Measurements from ENCODE around the gene C17orf100. TPM values are rescaled to one million over a fixed set of nuclear protein-coding genes. Genes with fewer than 3 reads are reported as not detected.

Gene C17orf100
- total RNA-seq = 0.26 and 0.33 TPM in 2 replicates
- polyA plus RNA-seq = 0.84 and 1.5 TPM in 2 replicates
- polyA plus RNA-seq (2012) = 1.3 and 1.5 TPM in 2 replicates
- 0.51 TPM in 1 of 2 replicates, not detected in the other for polyA minus RNA-seq (ENCODE audit: low replicate concordance)

- Histone ChIP-seq H3K79me2 (ENCODE audit: control insufficient read depth, insufficient read depth, low read length) (peaks cover 26% of the 10 kb centered on the region), H3K4me3 (replicated peaks in 1 of 4; ENCODE audit: control extremely low read depth in 1 of 4, insufficient read depth in 1 of 4, low read depth in 3 of 4, low read length in 4 of 4) (peak within 1 kb of the TSS; percentile 50 to 76 (median 70)), H3K27me3 (ENCODE audit: control insufficient read depth, insufficient read depth, low read length) (peaks cover 11% of the 10 kb centered on the region), H3K9ac (ENCODE audit: insufficient read depth, low read length) (peak within 1 kb of the TSS; percentile 76), H3K4me1 (ENCODE audit: control insufficient read depth, extremely low read depth, insufficient read depth, low read length) (peaks cover 4% of the 10 kb centered on the region), H3K9me3 (ENCODE audit: control insufficient read depth, insufficient read depth, low read depth, low read length) (no peaks in the 10 kb centered on the region), H3K27ac (ENCODE audit: insufficient read depth, low read length) (peak within 1 kb of the TSS; percentile 87), H4K20me1 (ENCODE audit: control insufficient read depth, extremely low read depth, insufficient read depth, low read length) (no peaks in the 10 kb centered on the region), H2AFZ (ENCODE audit: low read length) (peak within 1 kb of the TSS; percentile 93), H3K4me2 (ENCODE audit: extremely low read depth, insufficient read depth, low read length) (peak within 1 kb of the TSS; percentile 87), H3K36me3 (ENCODE audit: control insufficient read depth, insufficient read depth, low read length) (no peaks in the 10 kb centered on the region)
- peak; percentile 85 to 87 for DNase-seq (ENCODE audit: low read depth in 2 of 2)
- TF ChIP-seq CTCF (conservative IDR thresholded peaks at IDR 0.05 in 1 of 2, IDR thresholded peaks at IDR 0.05 in 1 of 2; ENCODE audit: low read depth in 1 of 2, low read length in 2 of 2) (no peak), EZH2 (IDR thresholded peaks at IDR 0.05; ENCODE audit: low read length, missing control alignments) (no peak)
These were observed at the start of gene C17orf100, which contains the start of gene MED31 for GRCh38 chr17:6651354-6651918. Gene C17orf100 (plus strand): TSS chr17:6651762. CDS start chr17:6651914, 152 bp downstream. Gene MED31 (minus strand): TSS chr17:6651605. CDS start chr17:6651528, 77 bp downstream.

- no peak overlapping the region for H3K9ac ChIP-seq (ENCODE audit: insufficient read depth, low read length)
- no peaks in the 10 kb centered on the region for H4K20me1 ChIP-seq (ENCODE audit: control insufficient read depth, extremely low read depth, insufficient read depth, low read length)
- H3K79me2 ChIP-seq (ENCODE audit: control insufficient read depth, insufficient read depth, low read length) = no peaks in the 10 kb centered on the region
- H3K4me3 ChIP-seq (replicated peaks in 1 of 4; ENCODE audit: control extremely low read depth in 1 of 4, insufficient read depth in 1 of 4, low read depth in 3 of 4, low read length in 4 of 4) = no peak overlapping the region
- DNase-seq (ENCODE audit: low read depth in 2 of 2) = no peak
- H3K4me2 ChIP-seq (ENCODE audit: extremely low read depth, insufficient read depth, low read length) = no peak overlapping the region
- peaks cover 8% of the 10 kb centered on the region for H3K36me3 ChIP-seq (ENCODE audit: control insufficient read depth, insufficient read depth, low read length)
- TF ChIP-seq EZH2 (IDR thresholded peaks at IDR 0.05; ENCODE audit: low read length, missing control alignments) = no peak
- TF ChIP-seq CTCF (conservative IDR thresholded peaks at IDR 0.05 in 1 of 2, IDR thresholded peaks at IDR 0.05 in 1 of 2; ENCODE audit: low read depth in 1 of 2, low read length in 2 of 2) = no peak
- H3K27ac ChIP-seq (ENCODE audit: insufficient read depth, low read length) = no peak overlapping the region
- H3K4me1 ChIP-seq (ENCODE audit: control insufficient read depth, extremely low read depth, insufficient read depth, low read length) = no peaks in the 10 kb centered on the region
- no peaks in the 10 kb centered on the region for H3K27me3 ChIP-seq (ENCODE audit: control insufficient read depth, insufficient read depth, low read length)
- H2AFZ ChIP-seq (ENCODE audit: low read length) = no peak overlapping the region
- H3K9me3 ChIP-seq (ENCODE audit: control insufficient read depth, insufficient read depth, low read depth, low read length) = no peaks in the 10 kb centered on the region
These were observed 49.4 kb upstream of the C17orf100 start for GRCh38 chr17:6602141-6602540.

- DNase-seq (ENCODE audit: low read depth in 2 of 2) = peak in 1 of 2 donors; percentile 57
- no peak overlapping the region for H3K4me2 ChIP-seq (ENCODE audit: extremely low read depth, insufficient read depth, low read length)
These were observed 47.7 kb upstream of the C17orf100 start for GRCh38 chr17:6603744-6604325.

More at GRCh38 chr17:6603744-6604325, 47.7 kb upstream of the C17orf100 start:
- Histone ChIP-seq H3K79me2 (ENCODE audit: control insufficient read depth, insufficient read depth, low read length) (no peaks in the 10 kb centered on the region), H3K4me3 (replicated peaks in 1 of 4; ENCODE audit: control extremely low read depth in 1 of 4, insufficient read depth in 1 of 4, low read depth in 3 of 4, low read length in 4 of 4) (peak overlapping the region in 1 of 4 experiments; percentile 22), H3K9me3 (ENCODE audit: control insufficient read depth, insufficient read depth, low read depth, low read length) (no peaks in the 10 kb centered on the region), H3K4me1 (ENCODE audit: control insufficient read depth, extremely low read depth, insufficient read depth, low read length) (no peaks in the 10 kb centered on the region), H2AFZ (ENCODE audit: low read length) (no peak overlapping the region), H3K36me3 (ENCODE audit: control insufficient read depth, insufficient read depth, low read length) (peaks cover 9% of the 10 kb centered on the region), H3K27ac (ENCODE audit: insufficient read depth, low read length) (no peak overlapping the region), H3K9ac (ENCODE audit: insufficient read depth, low read length) (no peak overlapping the region), H4K20me1 (ENCODE audit: control insufficient read depth, extremely low read depth, insufficient read depth, low read length) (no peaks in the 10 kb centered on the region), H3K27me3 (ENCODE audit: control insufficient read depth, insufficient read depth, low read length) (no peaks in the 10 kb centered on the region)
- TF ChIP-seq EZH2 (IDR thresholded peaks at IDR 0.05; ENCODE audit: low read length, missing control alignments) (no peak), CTCF (conservative IDR thresholded peaks at IDR 0.05 in 1 of 2, IDR thresholded peaks at IDR 0.05 in 1 of 2; ENCODE audit: low read depth in 1 of 2, low read length in 2 of 2) (peak in 1 of 2 donors; percentile 7)
